Cerebellar cortex (tissue), 1 donor: ENCODE measurements around the gene C5orf22.

Experiments used
- DNase-seq: peaks from one replicate; pipeline ENCODE4 v3.0.0-alpha.2; 2015; ENCODE audit warnings: low spot score

The C5orf22 gene

GRCh38 chr5:31604644-31605043, 72.5 kb downstream of the C5orf22 start:
- no peak for DNase-seq
